ENCODE measurements around the gene CFAP299. TPM values are rescaled to one million over a fixed set of nuclear protein-coding genes. Genes with fewer than 3 reads are reported as not detected.

CFAP299 gene
- total and polyA plus RNA-seq, 2 of the 8 experiments (the other 6 are each of a cell fraction or from before 2014, with no cell fraction given) = not detected

GRCh38 chr4:80874979-80875378 lies 539.4 kb downstream of the CFAP299 start:
- Histone ChIP-seq H3K14ac (ENCODE audit: insufficient read length) (no peak overlapping the region), H3K56ac (replicated peaks; ENCODE audit: insufficient read length, low read depth, low read length) (no peak overlapping the region), H2AK5ac (ENCODE audit: low read depth, low read length) (no peak overlapping the region), H3K79me1 (ENCODE audit: low read depth, low read length) (no peaks in the 10 kb centered on the region), H4K8ac (ENCODE audit: extremely low read depth, insufficient read depth, low read length) (no peak overlapping the region), H3K36me3 (ENCODE audit: control insufficient read depth in 2 of 4, insufficient read depth in 4 of 4, low read length in 3 of 4) (no peaks in the 10 kb centered on the region), H3K4me2 (ENCODE audit: insufficient read depth in 1 of 2, low read depth in 2 of 2, low read length in 2 of 2) (no peak overlapping the region), H3K18ac (ENCODE audit: extremely low read depth, low read length) (no peak overlapping the region), H2BK12ac (ENCODE audit: low read depth, low read length) (no peak overlapping the region), H4K20me1 (replicated peaks in 1 of 2; ENCODE audit: control insufficient read depth in 1 of 2, insufficient read depth in 2 of 2, low read length in 2 of 2) (no peaks in the 10 kb centered on the region), H2BK120ac (replicated peaks; ENCODE audit: low read depth, low read length) (no peak overlapping the region), H3K23ac (ENCODE audit: insufficient read length) (no peak overlapping the region), H4K5ac (ENCODE audit: insufficient read length, low read depth, low read length) (no peak overlapping the region), H3K27me3 (replicated peaks in 1 of 4; ENCODE audit: control insufficient read depth in 3 of 4, extremely low read depth in 1 of 4, insufficient read depth in 3 of 4, low read length in 3 of 4) (no peaks in the 10 kb centered on the region), H3K4ac (replicated peaks; ENCODE audit: insufficient read length, low read depth, low read length) (no peak overlapping the region), H3K4me1 (replicated peaks in 1 of 4; ENCODE audit: control insufficient read depth in 3 of 4, insufficient read depth in 4 of 4, low read length in 3 of 4) (no peaks in the 10 kb centered on the region), H3K9ac (replicated peaks in 1 of 4; ENCODE audit: extremely low read depth in 1 of 4, low read depth in 3 of 4, low read length in 3 of 4) (no peak overlapping the region), H2BK20ac (ENCODE audit: low read length) (no peak overlapping the region), H2BK5ac (ENCODE audit: low read depth, low read length) (no peak overlapping the region), H3K79me2 (ENCODE audit: control insufficient read depth in 1 of 2, insufficient read depth in 2 of 2, low read length in 2 of 2) (no peaks in the 10 kb centered on the region), H3K9me3 (ENCODE audit: insufficient read depth in 2 of 2, low read depth in 1 of 2, low read length in 1 of 2) (no peaks in the 10 kb centered on the region), H2AFZ (ENCODE audit: low read length) (no peak overlapping the region), H3K27ac (ENCODE audit: low read depth, low read length) (no peak overlapping the region), H3K23me2 (ENCODE audit: low read depth, low read length) (no peaks in the 10 kb centered on the region; the same call in 1 of the 2 replicates), H3K4me3 (ENCODE audit: extremely low read depth in 1 of 4, insufficient read depth in 2 of 4, low read depth in 3 of 4, low read length in 4 of 4) (no peak overlapping the region), H2BK15ac (ENCODE audit: low read length) (no peak overlapping the region), H4K91ac (replicated peaks; ENCODE audit: insufficient read length, low read length) (no peak overlapping the region)
- FAIRE-seq (no peak), DNase-seq (ENCODE audit: low read depth in 1 of 2, low spot score in 2 of 2) (no peak)
- ChIA-PET POLR2A (ENCODE audit: partially characterized antibody) (no interaction called here), CTCF (ENCODE audit: partially characterized antibody) (interaction anchor here (0.7 kb wide), 1 partner anchor 33 kb away, joined by 5 read pairs; no protein-coding TSS in a partner anchor)
- 95% methylated on average over 2 of the region's 2 CpGs; no CpG with 5 or more reads in 1 of the 2 experiments for WGBS, 2 experiments (ENCODE audit: extremely low coverage in 1 of 2, insufficient coverage in 1 of 2, insufficient read length in 1 of 2, insufficient replicate concordance in 2 of 2, low coverage in 1 of 2, low lambda C conversion rate in 2 of 2, missing lambda C conversion rate in 1 of 2)
- TF ChIP-seq PHF8 (conservative IDR thresholded peaks at IDR 0.05; ENCODE audit: low read depth, low read length) (no peak), FOSL1 (IDR thresholded peaks at IDR 0.05; ENCODE audit: insufficient read depth, low read depth, low read length) (no peak), EP300 (IDR thresholded peaks at IDR 0.05; ENCODE audit: borderline replicate concordance in 1 of 2, low read depth in 2 of 2, low read length in 2 of 2) (no peak), YY1 (IDR thresholded peaks at IDR 0.05; ENCODE audit: low read depth, low read length) (no peak), TCF12 (IDR thresholded peaks at IDR 0.05; ENCODE audit: low read depth, low read length) (no peak), ATF3 (IDR thresholded peaks at IDR 0.05; ENCODE audit: insufficient read depth, low read depth, low read length) (no peak), CHD2 (IDR thresholded peaks at IDR 0.05; ENCODE audit: low read length) (no peak), CBX8 (IDR thresholded peaks at IDR 0.05; ENCODE audit: borderline replicate concordance, low read depth, low read length) (no peak), GTF2F1 (IDR thresholded peaks at IDR 0.05; ENCODE audit: borderline replicate concordance, low read depth, low read length) (no peak), JUND (IDR thresholded peaks at IDR 0.05; ENCODE audit: low read length) (no peak), JUN (IDR thresholded peaks at IDR 0.05; ENCODE audit: low read depth, low read length) (no peak), RNF2 (IDR thresholded peaks at IDR 0.05; ENCODE audit: borderline replicate concordance, low read depth, low read length, missing control alignments, poor library complexity, severe bottlenecking) (no peak)
- TF ChIP-seq, protein P1, sequence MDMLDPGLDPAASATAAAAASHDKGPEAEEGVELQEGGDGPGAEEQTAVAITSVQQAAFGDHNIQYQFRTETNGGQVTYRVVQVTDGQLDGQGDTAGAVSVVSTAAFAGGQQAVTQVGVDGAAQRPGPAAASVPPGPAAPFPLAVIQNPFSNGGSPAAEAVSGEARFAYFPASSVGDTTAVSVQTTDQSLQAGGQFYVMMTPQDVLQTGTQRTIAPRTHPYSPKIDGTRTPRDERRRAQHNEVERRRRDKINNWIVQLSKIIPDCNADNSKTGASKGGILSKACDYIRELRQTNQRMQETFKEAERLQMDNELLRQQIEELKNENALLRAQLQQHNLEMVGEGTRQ (IDR thresholded peaks at IDR 0.05; ENCODE audit: low read length) = no peak
